Measurements from ENCODE around the gene DMD. TPM values are rescaled to one million over a fixed set of nuclear protein-coding genes. Genes with fewer than 3 reads are reported as not detected.

DMD gene
- polyA plus RNA-seq, 3 donors, result 0.23 TPM; not detected in 2

DNA sequence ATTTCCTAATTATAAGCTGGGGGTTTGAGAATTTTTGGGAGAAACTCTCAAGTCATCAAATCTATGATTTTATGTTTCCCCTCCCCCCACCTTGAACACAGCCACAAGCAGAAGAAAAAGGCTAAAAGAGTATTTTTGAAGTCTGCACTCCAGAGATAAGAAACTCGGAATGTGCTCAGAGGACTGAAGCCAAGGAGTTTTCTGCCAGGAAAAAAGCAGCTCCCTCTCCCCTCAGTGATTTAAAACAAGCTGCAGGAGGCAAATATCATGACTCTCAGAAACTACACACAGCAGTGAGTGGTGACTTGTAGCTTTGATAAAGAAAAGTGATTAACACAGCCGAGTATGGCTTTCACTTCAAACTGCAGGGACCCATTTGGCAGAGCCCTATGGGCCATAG, 1339.3 kb downstream of the DMD start:
- Histone ChIP-seq H3K9me3 (replicated peaks in 1 of 2; ENCODE audit: control insufficient read depth in 1 of 2, insufficient read depth in 1 of 2, low read length in 2 of 2) (no peaks in the 10 kb centered on the region), H3K79me2 (ENCODE audit: insufficient read depth, low read length) (no peaks in the 10 kb centered on the region), H2AFZ (ENCODE audit: insufficient read depth, low read depth, low read length, poor library complexity, severe bottlenecking) (no peak overlapping the region), H3K27ac (ENCODE audit: low read depth in 1 of 2, low read length in 2 of 2) (no peak overlapping the region), H4K20me1 (ENCODE audit: insufficient read depth, low read length) (no peaks in the 10 kb centered on the region), H3K4me3 (replicated peaks in 1 of 3; ENCODE audit: low read depth in 2 of 3, low read length in 3 of 3) (no peak overlapping the region), H3K27me3 (ENCODE audit: control insufficient read depth in 2 of 2, insufficient read depth in 2 of 2, low read length in 2 of 2) (no peaks in the 10 kb centered on the region), H3K9ac (ENCODE audit: insufficient read depth, low read length, poor library complexity, severe bottlenecking) (no peak overlapping the region), H3K4me1 (ENCODE audit: control insufficient read depth in 1 of 2, insufficient read depth in 2 of 2, low read length in 2 of 2) (no peaks in the 10 kb centered on the region), H3K4me2 (replicated peaks; ENCODE audit: extremely low read depth, low read length, poor library complexity, severe bottlenecking) (no peak overlapping the region), H3K36me3 (replicated peaks in 1 of 2; ENCODE audit: control insufficient read depth in 1 of 2, insufficient read depth in 2 of 2, low read length in 2 of 2) (no peaks in the 10 kb centered on the region)
- intact Hi-C loops (cut with micrococcal nuclease), result no loop called here
- Mint-ChIP-seq H3K4me3 (no peak overlapping the region), H3K9me3 (peaks cover 0 to 4% (median 0%) of the 10 kb centered on the region in 7 donors), H3K27me3 (ENCODE audit: low read depth in 3 of 3) (no peaks in the 10 kb centered on the region), H3K4me1 (no peaks in the 10 kb centered on the region), H3K36me3 (no peaks in the 10 kb centered on the region), H3K27ac (no peak overlapping the region)
- TF ChIP-seq, protein P1, sequence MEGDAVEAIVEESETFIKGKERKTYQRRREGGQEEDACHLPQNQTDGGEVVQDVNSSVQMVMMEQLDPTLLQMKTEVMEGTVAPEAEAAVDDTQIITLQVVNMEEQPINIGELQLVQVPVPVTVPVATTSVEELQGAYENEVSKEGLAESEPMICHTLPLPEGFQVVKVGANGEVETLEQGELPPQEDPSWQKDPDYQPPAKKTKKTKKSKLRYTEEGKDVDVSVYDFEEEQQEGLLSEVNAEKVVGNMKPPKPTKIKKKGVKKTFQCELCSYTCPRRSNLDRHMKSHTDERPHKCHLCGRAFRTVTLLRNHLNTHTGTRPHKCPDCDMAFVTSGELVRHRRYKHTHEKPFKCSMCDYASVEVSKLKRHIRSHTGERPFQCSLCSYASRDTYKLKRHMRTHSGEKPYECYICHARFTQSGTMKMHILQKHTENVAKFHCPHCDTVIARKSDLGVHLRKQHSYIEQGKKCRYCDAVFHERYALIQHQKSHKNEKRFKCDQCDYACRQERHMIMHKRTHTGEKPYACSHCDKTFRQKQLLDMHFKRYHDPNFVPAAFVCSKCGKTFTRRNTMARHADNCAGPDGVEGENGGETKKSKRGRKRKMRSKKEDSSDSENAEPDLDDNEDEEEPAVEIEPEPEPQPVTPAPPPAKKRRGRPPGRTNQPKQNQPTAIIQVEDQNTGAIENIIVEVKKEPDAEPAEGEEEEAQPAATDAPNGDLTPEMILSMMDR (IDR thresholded peaks at IDR 0.05), result no peak
- no CpG with 5 or more reads among the region's 2 CpGs for WGBS (ENCODE audit: insufficient coverage)
- no peak for DNase-seq

DNA sequence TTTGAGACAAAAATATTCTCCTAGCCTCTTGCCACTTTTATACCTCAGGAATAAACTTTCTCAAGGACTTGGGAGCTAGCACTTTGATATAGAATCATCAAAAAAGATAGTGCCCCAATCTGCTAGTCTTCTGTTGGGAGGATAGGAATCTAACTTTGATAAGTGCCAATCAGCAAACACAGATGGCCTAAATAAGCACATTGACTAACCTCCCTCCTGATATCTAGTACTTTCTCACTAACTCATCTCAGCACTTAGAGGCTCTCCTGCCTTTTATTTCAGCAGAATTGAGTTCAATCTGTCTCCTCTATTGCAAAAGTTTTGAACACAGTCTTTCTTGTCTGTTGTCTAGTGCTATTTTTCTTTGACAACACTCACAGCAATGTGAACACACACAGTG, 1341.1 kb downstream of the DMD start:
- Histone ChIP-seq H3K4me1 (ENCODE audit: control insufficient read depth in 1 of 2, insufficient read depth in 2 of 2, low read length in 2 of 2) (no peaks in the 10 kb centered on the region), H3K27ac (ENCODE audit: low read depth in 1 of 2, low read length in 2 of 2) (no peak overlapping the region), H3K9ac (ENCODE audit: insufficient read depth, low read length, poor library complexity, severe bottlenecking) (no peak overlapping the region), H4K20me1 (ENCODE audit: insufficient read depth, low read length) (no peaks in the 10 kb centered on the region), H3K9me3 (replicated peaks in 1 of 2; ENCODE audit: control insufficient read depth in 1 of 2, insufficient read depth in 1 of 2, low read length in 2 of 2) (no peaks in the 10 kb centered on the region), H3K27me3 (ENCODE audit: control insufficient read depth in 2 of 2, insufficient read depth in 2 of 2, low read length in 2 of 2) (no peaks in the 10 kb centered on the region), H2AFZ (ENCODE audit: insufficient read depth, low read depth, low read length, poor library complexity, severe bottlenecking) (no peak overlapping the region), H3K4me2 (replicated peaks; ENCODE audit: extremely low read depth, low read length, poor library complexity, severe bottlenecking) (no peak overlapping the region), H3K4me3 (replicated peaks in 1 of 3; ENCODE audit: low read depth in 2 of 3, low read length in 3 of 3) (no peak overlapping the region), H3K79me2 (ENCODE audit: insufficient read depth, low read length) (no peaks in the 10 kb centered on the region), H3K36me3 (replicated peaks in 1 of 2; ENCODE audit: control insufficient read depth in 1 of 2, insufficient read depth in 2 of 2, low read length in 2 of 2) (no peaks in the 10 kb centered on the region)
- Mint-ChIP-seq H3K9me3 (peaks cover 0 to 4% (median 2%) of the 10 kb centered on the region in 7 donors), H3K27me3 (ENCODE audit: low read depth in 3 of 3) (no peaks in the 10 kb centered on the region), H3K36me3 (no peaks in the 10 kb centered on the region), H3K4me3 (no peak overlapping the region), H3K4me1 (no peaks in the 10 kb centered on the region), H3K27ac (no peak overlapping the region)
- intact Hi-C loops (cut with micrococcal nuclease), result no loop called here
- TF ChIP-seq, protein P1 (IDR thresholded peaks at IDR 0.05), result no peak
- DNase-seq, result no peak

Data from CD14-positive monocyte (primary cell).